Measurements from ENCODE around the gene GPR137.

DNA sequence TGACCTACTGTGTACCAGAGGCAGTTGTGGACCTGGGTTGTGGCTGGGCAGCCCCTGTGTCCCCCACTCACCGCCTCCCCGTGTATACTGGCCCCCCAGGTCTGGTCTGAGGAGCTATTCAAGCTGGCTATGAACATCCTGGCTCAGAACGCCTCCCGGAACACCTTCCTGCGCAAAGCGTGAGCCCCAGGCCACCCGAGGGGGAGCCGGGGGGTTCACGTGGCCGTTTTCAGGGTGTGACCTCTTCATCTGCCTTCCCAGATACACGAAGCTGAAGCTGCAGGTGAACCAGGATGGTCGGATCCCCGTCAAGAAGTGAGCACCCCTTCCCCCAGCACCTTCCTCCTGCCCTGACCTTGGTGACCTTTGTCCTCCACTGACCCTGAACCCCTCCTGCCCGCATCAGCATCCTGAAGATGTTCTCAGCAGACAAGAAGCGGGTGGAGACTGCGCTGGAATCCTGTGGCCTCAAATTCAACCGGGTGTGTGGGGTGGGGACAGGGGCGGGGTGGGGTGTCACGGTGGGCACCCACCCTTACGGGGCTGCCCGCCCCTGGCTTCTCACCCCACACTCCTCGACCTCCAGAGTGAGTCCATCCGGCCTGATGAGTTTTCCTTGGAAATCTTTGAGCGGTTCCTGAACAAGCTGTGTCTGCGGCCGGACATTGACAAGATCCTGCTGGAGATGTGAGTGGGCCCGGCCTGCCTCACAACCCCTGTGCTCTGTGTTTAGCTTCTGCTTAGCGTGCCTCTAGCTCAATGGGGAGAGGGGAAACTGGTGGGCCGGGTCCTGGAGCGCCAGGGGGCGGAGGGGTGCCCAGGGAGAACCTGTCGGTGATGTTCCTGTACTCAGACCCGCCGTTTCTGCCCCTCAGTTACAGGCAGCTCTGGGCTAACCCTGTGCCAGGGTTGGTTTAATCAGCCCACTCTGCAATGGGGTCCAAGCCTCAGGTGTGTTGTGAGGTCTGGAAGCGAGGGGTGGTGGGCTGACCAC lies 30.2 kb upstream of the GPR137 start:
- TF ChIP-seq, protein P1, sequence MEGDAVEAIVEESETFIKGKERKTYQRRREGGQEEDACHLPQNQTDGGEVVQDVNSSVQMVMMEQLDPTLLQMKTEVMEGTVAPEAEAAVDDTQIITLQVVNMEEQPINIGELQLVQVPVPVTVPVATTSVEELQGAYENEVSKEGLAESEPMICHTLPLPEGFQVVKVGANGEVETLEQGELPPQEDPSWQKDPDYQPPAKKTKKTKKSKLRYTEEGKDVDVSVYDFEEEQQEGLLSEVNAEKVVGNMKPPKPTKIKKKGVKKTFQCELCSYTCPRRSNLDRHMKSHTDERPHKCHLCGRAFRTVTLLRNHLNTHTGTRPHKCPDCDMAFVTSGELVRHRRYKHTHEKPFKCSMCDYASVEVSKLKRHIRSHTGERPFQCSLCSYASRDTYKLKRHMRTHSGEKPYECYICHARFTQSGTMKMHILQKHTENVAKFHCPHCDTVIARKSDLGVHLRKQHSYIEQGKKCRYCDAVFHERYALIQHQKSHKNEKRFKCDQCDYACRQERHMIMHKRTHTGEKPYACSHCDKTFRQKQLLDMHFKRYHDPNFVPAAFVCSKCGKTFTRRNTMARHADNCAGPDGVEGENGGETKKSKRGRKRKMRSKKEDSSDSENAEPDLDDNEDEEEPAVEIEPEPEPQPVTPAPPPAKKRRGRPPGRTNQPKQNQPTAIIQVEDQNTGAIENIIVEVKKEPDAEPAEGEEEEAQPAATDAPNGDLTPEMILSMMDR (IDR thresholded peaks at IDR 0.05; ENCODE audit: low read depth, low read length, missing input control) = no peak
- no peak for TF ChIP-seq REST (IDR thresholded peaks at IDR 0.05)
- TF ChIP-seq ATF3 (IDR thresholded peaks at IDR 0.05) = no peak
- no peak for TF ChIP-seq GABPA (IDR thresholded peaks at IDR 0.05 in 1 of 2, conservative IDR thresholded peaks at IDR 0.05 in 1 of 2)
- TF ChIP-seq SP1 (IDR thresholded peaks at IDR 0.05) = no peak
